Measurements from ENCODE around the gene HRH1.

Gene HRH1

DNA sequence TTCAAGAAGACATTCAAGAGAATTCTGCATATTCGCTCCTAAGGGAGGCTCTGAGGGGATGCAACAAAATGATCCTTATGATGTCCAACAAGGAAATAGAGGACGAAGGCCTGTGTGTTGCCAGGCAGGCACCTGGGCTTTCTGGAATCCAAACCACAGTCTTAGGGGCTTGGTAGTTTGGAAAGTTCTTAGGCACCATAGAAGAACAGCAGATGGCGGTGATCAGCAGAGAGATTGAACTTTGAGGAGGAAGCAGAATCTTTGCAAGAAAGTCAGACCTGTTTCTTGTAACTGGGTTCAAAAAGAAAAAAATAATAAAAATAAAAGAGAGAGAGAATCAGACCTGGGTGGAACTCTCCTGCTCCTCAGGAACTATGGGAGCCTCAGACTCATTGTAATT, 106.2 kb downstream of the HRH1 start:
- Histone ChIP-seq H3K27ac (ENCODE audit: low read depth, low read length, severe bottlenecking) (no peak overlapping the region), H3K9me3 (ENCODE audit: control insufficient read depth, low read length) (no peaks in the 10 kb centered on the region), H3K36me3 (ENCODE audit: control insufficient read depth, insufficient read depth, low read length) (no peaks in the 10 kb centered on the region), H3K4me1 (ENCODE audit: control insufficient read depth, insufficient read depth, low read length, poor library complexity, severe bottlenecking) (peaks cover 6% of the 10 kb centered on the region), H3K4me3 (ENCODE audit: extremely low read depth, insufficient read depth, low read length, poor library complexity, severe bottlenecking) (no peak overlapping the region)
- WGBS, 2 experiments (ENCODE audit: insufficient coverage in 2 of 2), result 75 to 88% methylated on average over 2 to 3 of the region's 3 CpGs

DNA sequence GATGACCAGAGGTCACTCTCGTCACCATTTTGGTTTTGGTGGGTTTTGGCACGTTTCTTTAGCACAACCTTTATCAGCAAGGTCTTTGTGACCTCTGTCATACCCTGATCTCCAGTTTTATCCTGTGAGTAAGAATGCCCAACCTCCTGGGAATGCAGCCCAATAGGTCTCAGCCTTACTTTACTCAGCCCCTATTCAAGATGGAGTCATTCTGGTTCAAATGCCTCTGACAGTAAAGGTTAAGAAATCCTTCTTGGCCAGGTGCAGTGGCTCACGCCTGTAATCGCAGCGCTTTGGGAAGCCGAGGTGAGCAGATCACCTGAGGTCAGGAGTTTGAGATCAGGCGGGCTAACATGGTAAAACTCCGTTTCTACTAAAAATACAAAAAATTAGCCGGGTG, 114.7 kb downstream of the HRH1 start:
- WGBS, 2 experiments (ENCODE audit: insufficient coverage in 2 of 2), result 83 to 91% methylated on average over 9 of the region's 9 CpGs
- H3K9me3 ChIP-seq (ENCODE audit: control insufficient read depth, low read length), result no peaks in the 10 kb centered on the region

DNA sequence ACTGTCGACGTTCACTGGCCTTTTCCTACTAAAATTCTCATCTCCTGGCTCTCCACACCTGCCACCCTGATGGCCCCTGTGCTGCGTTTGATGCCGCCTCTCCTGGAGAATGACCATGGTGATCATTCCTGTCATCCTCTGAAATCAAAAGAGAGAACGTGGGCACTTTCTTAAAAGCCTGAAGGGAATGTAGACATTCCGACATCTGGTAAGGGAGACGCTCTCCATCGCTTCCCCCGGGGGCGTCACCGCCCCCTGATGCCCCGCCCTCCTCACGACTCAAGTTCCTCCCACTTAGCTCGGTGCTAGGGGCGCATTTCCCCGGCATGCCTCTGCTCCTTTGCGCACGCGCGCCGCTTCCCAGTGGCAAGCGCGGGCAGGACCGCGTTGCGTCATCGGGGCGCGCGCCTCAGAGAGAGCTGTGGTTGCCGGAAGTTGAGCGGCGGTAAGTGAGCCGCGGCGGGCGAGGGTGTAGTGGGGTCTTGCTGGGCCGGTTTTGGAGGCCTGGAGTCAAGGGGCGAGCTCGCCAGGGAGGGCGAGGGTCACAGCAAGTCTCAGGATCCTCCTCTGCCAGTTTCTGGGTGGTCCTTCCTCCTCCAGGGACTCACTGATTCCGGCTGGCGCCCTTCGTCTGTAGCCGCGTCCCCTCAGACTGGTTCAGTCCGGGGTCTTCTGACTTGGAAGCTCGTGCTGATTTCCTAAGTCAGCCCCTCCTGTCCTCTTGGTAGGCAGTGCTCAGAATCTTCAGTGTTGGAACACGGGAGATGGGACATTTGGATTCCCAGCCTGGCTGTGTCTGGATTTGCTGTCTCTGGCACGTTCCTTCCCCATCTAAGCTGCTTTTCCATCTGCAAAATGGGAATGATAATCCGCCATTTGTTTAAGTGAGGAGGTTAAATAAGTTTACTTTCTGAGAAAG, 118.0 kb downstream of the HRH1 start, which contains the start of gene ATG7:
Gene ATG7, plus strand, starts transcription at position 412 of the 919 bp plus-strand sequence. CDS start 26,299 bp downstream, outside the sequence.
- H3K4me1 ChIP-seq (ENCODE audit: control insufficient read depth, insufficient read depth, low read length, poor library complexity, severe bottlenecking), result no peaks in the 10 kb centered on the region
- H3K4me3 ChIP-seq (ENCODE audit: extremely low read depth, insufficient read depth, low read length, poor library complexity, severe bottlenecking), result peak within 1 kb of the TSS; percentile 83
- 7 to 8% methylated on average over 29 to 43 of the region's 51 CpGs for WGBS, 2 experiments (ENCODE audit: insufficient coverage in 2 of 2)
- H3K36me3 ChIP-seq (ENCODE audit: control insufficient read depth, insufficient read depth, low read length), result peaks cover 13% of the 10 kb centered on the region
- peaks cover 6% of the 10 kb centered on the region for H3K9me3 ChIP-seq (ENCODE audit: control insufficient read depth, low read length)
- peak within 1 kb of the TSS; percentile 82 for H3K27ac ChIP-seq (ENCODE audit: low read depth, low read length, severe bottlenecking)

More for the DNA sequence above, 114.7 kb downstream of the HRH1 start:
- Histone ChIP-seq H3K4me3 (ENCODE audit: extremely low read depth, insufficient read depth, low read length, poor library complexity, severe bottlenecking) (no peak overlapping the region), H3K27ac (ENCODE audit: low read depth, low read length, severe bottlenecking) (no peak overlapping the region), H3K4me1 (ENCODE audit: control insufficient read depth, insufficient read depth, low read length, poor library complexity, severe bottlenecking) (no peaks in the 10 kb centered on the region), H3K36me3 (ENCODE audit: control insufficient read depth, insufficient read depth, low read length) (no peaks in the 10 kb centered on the region)

GRCh38 chr3:11272906-11273574, 118.7 kb downstream of the HRH1 start:
- Histone ChIP-seq H3K27ac (ENCODE audit: low read depth, low read length, severe bottlenecking) (peak overlapping the region; percentile 82), H3K36me3 (ENCODE audit: control insufficient read depth, insufficient read depth, low read length) (peaks cover 14% of the 10 kb centered on the region), H3K9me3 (ENCODE audit: control insufficient read depth, low read length) (peaks cover 7% of the 10 kb centered on the region), H3K4me3 (ENCODE audit: extremely low read depth, insufficient read depth, low read length, poor library complexity, severe bottlenecking) (peak overlapping the region; percentile 83), H3K4me1 (ENCODE audit: control insufficient read depth, insufficient read depth, low read length, poor library complexity, severe bottlenecking) (no peaks in the 10 kb centered on the region)
- WGBS, 2 experiments (ENCODE audit: insufficient coverage in 2 of 2), result 27 to 43% methylated on average over 6 to 8 of the region's 9 CpGs

GRCh38 chr3:11273891-11274291, 119.6 kb downstream of the HRH1 start:
- WGBS, 2 experiments (ENCODE audit: insufficient coverage in 2 of 2), result 93 to 100% methylated on average over 3 to 4 of the region's 5 CpGs
- no peak overlapping the region for H3K27ac ChIP-seq (ENCODE audit: low read depth, low read length, severe bottlenecking)
- H3K4me3 ChIP-seq (ENCODE audit: extremely low read depth, insufficient read depth, low read length, poor library complexity, severe bottlenecking), result no peak overlapping the region
- H3K9me3 ChIP-seq (ENCODE audit: control insufficient read depth, low read length), result peaks cover 7% of the 10 kb centered on the region
- peaks cover 5% of the 10 kb centered on the region for H3K4me1 ChIP-seq (ENCODE audit: control insufficient read depth, insufficient read depth, low read length, poor library complexity, severe bottlenecking)
- peaks cover 14% of the 10 kb centered on the region for H3K36me3 ChIP-seq (ENCODE audit: control insufficient read depth, insufficient read depth, low read length)

DNA sequence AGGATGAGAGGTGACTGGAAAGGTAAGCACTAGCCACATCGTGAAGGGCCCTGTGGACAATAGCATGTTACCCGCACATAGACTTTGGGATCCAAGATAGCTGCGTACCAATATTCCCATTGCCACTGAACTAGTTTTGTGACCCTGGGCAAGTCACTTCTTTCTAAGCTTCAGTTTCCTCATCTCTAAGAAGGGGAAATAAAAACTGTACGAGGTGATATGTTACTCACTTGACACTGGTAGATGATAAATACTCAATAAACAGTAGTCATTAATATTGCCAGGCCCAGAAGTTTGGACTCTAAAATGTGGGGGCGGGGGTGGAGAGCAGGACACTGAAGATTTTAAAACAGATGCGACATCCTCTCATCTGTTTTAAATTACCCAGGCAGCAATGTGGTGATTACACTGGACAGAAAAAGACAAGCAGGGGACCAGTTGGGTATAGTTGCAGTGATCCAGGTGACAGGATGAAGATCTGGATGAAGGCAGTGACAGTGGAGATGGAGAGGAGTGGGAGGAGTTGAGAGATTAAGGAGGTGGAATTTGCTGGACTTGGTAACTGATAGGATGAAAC, 120.4 kb downstream of the HRH1 start:
- Histone ChIP-seq H3K27ac (ENCODE audit: low read depth, low read length, severe bottlenecking) (no peak overlapping the region), H3K4me1 (ENCODE audit: control insufficient read depth, insufficient read depth, low read length, poor library complexity, severe bottlenecking) (peaks cover 7% of the 10 kb centered on the region), H3K36me3 (ENCODE audit: control insufficient read depth, insufficient read depth, low read length) (peaks cover 14% of the 10 kb centered on the region), H3K9me3 (ENCODE audit: control insufficient read depth, low read length) (peaks cover 7% of the 10 kb centered on the region), H3K4me3 (ENCODE audit: extremely low read depth, insufficient read depth, low read length, poor library complexity, severe bottlenecking) (no peak overlapping the region)
- 91 to 93% methylated on average over 2 to 3 of the region's 6 CpGs for WGBS, 2 experiments (ENCODE audit: insufficient coverage in 2 of 2)

DNA sequence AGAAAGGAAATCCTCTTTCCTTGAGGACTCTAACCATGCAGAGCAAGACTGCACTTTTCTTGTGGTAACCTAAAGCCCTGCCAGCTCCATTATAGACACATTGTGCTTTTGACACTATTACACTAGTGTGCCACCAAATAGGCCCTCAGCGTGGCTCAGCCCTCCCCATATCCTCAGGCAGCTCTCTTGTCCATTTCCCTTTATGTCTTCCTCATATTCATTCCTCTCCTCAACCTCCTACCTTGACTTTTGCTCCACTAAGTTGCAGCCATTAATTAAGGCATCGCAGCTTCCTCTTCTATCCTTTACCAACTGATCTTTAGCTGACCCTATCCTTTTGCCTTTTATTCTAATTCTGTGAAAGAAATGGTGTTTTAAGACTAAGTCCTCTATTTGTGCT, 121.6 kb downstream of the HRH1 start:
- WGBS, 2 experiments (ENCODE audit: insufficient coverage in 2 of 2), result 92% methylated on average over 1 of the region's 2 CpGs

DNA sequence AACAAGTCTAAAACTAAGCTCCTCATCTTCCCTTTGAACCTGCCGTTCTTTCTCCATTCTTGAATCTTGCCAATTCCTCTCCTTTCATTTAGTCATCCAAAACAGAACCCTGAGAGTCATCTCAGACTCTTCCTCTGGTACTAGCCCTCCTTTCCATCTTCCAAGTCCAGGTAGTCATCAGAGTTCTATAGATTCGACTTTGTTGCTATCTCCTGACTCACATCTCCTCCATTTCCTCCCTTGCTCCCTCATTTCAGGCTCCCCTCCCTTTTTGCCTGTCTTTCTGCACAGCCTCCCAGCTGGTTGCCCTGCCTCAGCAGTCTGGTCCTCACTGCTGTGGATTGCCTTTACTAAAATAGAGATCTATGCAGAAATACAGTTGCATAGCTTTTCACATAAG, 122.6 kb downstream of the HRH1 start:
- WGBS, 2 experiments (ENCODE audit: insufficient coverage in 2 of 2), result 94 to 96% methylated on average over 2 of the region's 2 CpGs
- Histone ChIP-seq H3K36me3 (ENCODE audit: control insufficient read depth, insufficient read depth, low read length) (peaks cover 19% of the 10 kb centered on the region), H3K4me3 (ENCODE audit: extremely low read depth, insufficient read depth, low read length, poor library complexity, severe bottlenecking) (no peak overlapping the region), H3K4me1 (ENCODE audit: control insufficient read depth, insufficient read depth, low read length, poor library complexity, severe bottlenecking) (peaks cover 7% of the 10 kb centered on the region), H3K9me3 (ENCODE audit: control insufficient read depth, low read length) (peaks cover 7% of the 10 kb centered on the region), H3K27ac (ENCODE audit: low read depth, low read length, severe bottlenecking) (no peak overlapping the region)

More for the DNA sequence above, 121.6 kb downstream of the HRH1 start:
- peaks cover 7% of the 10 kb centered on the region for H3K4me1 ChIP-seq (ENCODE audit: control insufficient read depth, insufficient read depth, low read length, poor library complexity, severe bottlenecking)
- H3K4me3 ChIP-seq (ENCODE audit: extremely low read depth, insufficient read depth, low read length, poor library complexity, severe bottlenecking), result no peak overlapping the region
- peaks cover 15% of the 10 kb centered on the region for H3K36me3 ChIP-seq (ENCODE audit: control insufficient read depth, insufficient read depth, low read length)
- no peak overlapping the region for H3K27ac ChIP-seq (ENCODE audit: low read depth, low read length, severe bottlenecking)
- peaks cover 7% of the 10 kb centered on the region for H3K9me3 ChIP-seq (ENCODE audit: control insufficient read depth, low read length)

GRCh38 chr3:11282250-11283138, 128.2 kb downstream of the HRH1 start:
- H3K4me1 ChIP-seq (ENCODE audit: control insufficient read depth, insufficient read depth, low read length, poor library complexity, severe bottlenecking), result peaks cover 15% of the 10 kb centered on the region
- 65 to 94% methylated on average over 2 to 4 of the region's 5 CpGs for WGBS, 2 experiments (ENCODE audit: insufficient coverage in 2 of 2)
- no peak overlapping the region for H3K27ac ChIP-seq (ENCODE audit: low read depth, low read length, severe bottlenecking)
- H3K4me3 ChIP-seq (ENCODE audit: extremely low read depth, insufficient read depth, low read length, poor library complexity, severe bottlenecking), result no peak overlapping the region
- no peaks in the 10 kb centered on the region for H3K9me3 ChIP-seq (ENCODE audit: control insufficient read depth, low read length)
- peaks cover 34% of the 10 kb centered on the region for H3K36me3 ChIP-seq (ENCODE audit: control insufficient read depth, insufficient read depth, low read length)

- H3K36me3 ChIP-seq (ENCODE audit: control insufficient read depth, insufficient read depth, low read length), result peaks cover 34% of the 10 kb centered on the region
- H3K4me3 ChIP-seq (ENCODE audit: extremely low read depth, insufficient read depth, low read length, poor library complexity, severe bottlenecking), result no peak overlapping the region
- peaks cover 21% of the 10 kb centered on the region for H3K4me1 ChIP-seq (ENCODE audit: control insufficient read depth, insufficient read depth, low read length, poor library complexity, severe bottlenecking)
- H3K27ac ChIP-seq (ENCODE audit: low read depth, low read length, severe bottlenecking), result no peak overlapping the region
- 92 to 100% methylated on average over 1 of the region's 1 CpG for WGBS, 2 experiments (ENCODE audit: insufficient coverage in 2 of 2)
- no peaks in the 10 kb centered on the region for H3K9me3 ChIP-seq (ENCODE audit: control insufficient read depth, low read length)
Observed at GRCh38 chr3:11283139-11283475, 128.8 kb downstream of the HRH1 start.

Data from mesodermal cell (in vitro differentiated cells).